Measurements from ENCODE around the gene SECISBP2L. TPM values are rescaled to one million over a fixed set of nuclear protein-coding genes. Genes with fewer than 3 reads are reported as not detected.

The SECISBP2L gene
- total RNA-seq, 1 donor from 2014 or later = 9.7 TPM

- Histone ChIP-seq H3K4me1 (peaks cover 4 to 20% of the 10 kb centered on the region in 2 donors), H3K4me3 (peak within 1 kb of the TSS; percentile 73), H3K27ac (peak within 1 kb of the TSS; percentile 57 to 71), H3K9me3 (no peaks in the 10 kb centered on the region), H3K36me3 (no peaks in the 10 kb centered on the region), H3K27me3 (no peaks in the 10 kb centered on the region)
- DNase-seq (ENCODE audit: low spot score in 2 of 2) = peak in 1 of 2 donors; percentile 77
- intact Hi-C loops (cut with DNase I) = loop anchor here (5.0 kb wide), 2 partner anchors 84 to 86 kb away; partner anchors contain the start of genes EID1 and SECISBP2L
- TF ChIP-seq, protein P1, sequence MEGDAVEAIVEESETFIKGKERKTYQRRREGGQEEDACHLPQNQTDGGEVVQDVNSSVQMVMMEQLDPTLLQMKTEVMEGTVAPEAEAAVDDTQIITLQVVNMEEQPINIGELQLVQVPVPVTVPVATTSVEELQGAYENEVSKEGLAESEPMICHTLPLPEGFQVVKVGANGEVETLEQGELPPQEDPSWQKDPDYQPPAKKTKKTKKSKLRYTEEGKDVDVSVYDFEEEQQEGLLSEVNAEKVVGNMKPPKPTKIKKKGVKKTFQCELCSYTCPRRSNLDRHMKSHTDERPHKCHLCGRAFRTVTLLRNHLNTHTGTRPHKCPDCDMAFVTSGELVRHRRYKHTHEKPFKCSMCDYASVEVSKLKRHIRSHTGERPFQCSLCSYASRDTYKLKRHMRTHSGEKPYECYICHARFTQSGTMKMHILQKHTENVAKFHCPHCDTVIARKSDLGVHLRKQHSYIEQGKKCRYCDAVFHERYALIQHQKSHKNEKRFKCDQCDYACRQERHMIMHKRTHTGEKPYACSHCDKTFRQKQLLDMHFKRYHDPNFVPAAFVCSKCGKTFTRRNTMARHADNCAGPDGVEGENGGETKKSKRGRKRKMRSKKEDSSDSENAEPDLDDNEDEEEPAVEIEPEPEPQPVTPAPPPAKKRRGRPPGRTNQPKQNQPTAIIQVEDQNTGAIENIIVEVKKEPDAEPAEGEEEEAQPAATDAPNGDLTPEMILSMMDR (IDR thresholded peaks at IDR 0.05) = peak in 1 of 3 experiments; percentile 10
These were observed 82.6 kb downstream of the SECISBP2L start, which contains the start of gene SHC4 for GRCh38 chr15:48963524-48964113. Gene SHC4, minus strand, starts transcription at chr15:48963919. Its CDS starts 904 bp downstream, at chr15:48963015.

DNA sequence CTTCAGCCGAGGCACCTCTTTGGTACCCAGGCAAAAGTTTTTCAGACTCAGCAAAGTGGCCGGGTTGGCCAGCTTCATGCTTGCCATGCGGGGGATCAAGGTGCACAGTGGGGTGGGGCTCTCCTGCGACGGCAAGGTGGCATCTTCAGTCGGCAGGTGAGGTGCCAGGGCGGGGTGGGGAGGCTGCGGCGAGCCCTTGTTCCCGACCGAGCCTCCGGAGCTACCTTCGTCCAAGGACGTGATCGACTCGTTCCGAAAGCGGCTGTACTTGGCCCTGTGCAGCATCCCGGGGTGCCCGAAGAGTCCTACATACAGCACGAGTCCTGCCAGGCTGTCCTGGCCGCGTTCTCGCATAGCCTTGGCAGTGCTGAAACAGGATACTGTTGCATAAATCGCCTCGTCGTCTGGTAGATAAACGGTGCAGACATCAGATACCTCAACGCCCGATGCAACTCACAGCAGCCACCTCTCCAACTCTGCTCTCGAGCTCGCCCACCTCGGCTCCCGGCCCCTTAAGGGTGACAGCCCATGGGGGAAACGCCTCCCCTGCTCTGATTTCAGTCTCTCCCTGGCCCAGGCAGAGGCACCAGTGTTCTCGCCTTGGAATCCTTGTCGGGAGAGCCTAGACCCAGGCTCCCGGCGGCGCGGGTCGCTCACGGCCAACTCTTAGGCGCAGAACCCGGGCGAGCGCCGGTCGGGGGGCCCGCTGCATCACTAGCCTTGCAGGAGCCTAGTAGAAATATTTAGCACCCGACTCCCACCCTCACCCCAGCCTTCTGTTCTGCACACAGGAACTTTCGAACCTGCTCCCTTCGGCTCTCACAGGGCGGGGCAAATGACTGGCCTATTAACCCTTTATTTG lies 83.4 kb downstream of the SECISBP2L start:
- Histone ChIP-seq H3K4me3 (peak overlapping the region; percentile 73), H3K27me3 (no peaks in the 10 kb centered on the region), H3K4me1 (peaks cover 4 to 20% of the 10 kb centered on the region in 2 donors), H3K9me3 (no peaks in the 10 kb centered on the region), H3K36me3 (no peaks in the 10 kb centered on the region), H3K27ac (peak overlapping the region; percentile 54 to 56)
- DNase-seq (ENCODE audit: low spot score in 2 of 2) = peak in 1 of 2 donors; percentile 73
- intact Hi-C loops (cut with DNase I) = loop anchor here (5.0 kb wide), 2 partner anchors 84 to 86 kb away; partner anchors contain the start of genes EID1 and SECISBP2L
- TF ChIP-seq, protein P1 (IDR thresholded peaks at IDR 0.05) = peak in 1 of 3 experiments; percentile 25

- TF ChIP-seq, protein P1 (IDR thresholded peaks at IDR 0.05) = no peak
These were observed 90.3 kb downstream of the SECISBP2L start for GRCh38 chr15:48955967-48956366.

DNA sequence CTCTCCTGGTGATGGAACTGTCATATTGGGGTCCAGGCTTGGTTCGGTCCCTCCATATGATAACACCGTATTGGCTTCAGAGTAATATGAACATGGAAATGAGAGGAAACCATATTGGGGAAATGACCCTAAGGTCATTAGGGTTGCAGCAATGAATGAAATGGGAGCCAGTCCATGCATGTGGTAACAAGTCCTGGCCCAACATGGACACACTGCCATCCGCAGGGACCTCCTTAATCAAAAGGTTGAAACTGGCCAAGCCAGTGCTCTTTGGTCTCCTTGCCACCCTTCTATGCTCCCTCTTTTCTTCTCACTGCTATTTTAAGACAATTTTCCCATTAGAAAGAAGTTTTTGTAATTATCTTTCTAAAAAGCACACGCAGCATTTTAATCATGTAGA lies 90.9 kb downstream of the SECISBP2L start:
- no peak for DNase-seq (ENCODE audit: low spot score in 2 of 2)
- TF ChIP-seq, protein P1 (IDR thresholded peaks at IDR 0.05) = no peak
- no peaks in the 10 kb centered on the region for H3K27me3 ChIP-seq
- no peaks in the 10 kb centered on the region for H3K36me3 ChIP-seq
- H3K4me3 ChIP-seq = no peak overlapping the region
- H3K27ac ChIP-seq = peak overlapping the region; percentile 66 to 68
- intact Hi-C loops (cut with DNase I) = no loop called here
- no peaks in the 10 kb centered on the region for H3K9me3 ChIP-seq
- H3K4me1 ChIP-seq = peaks cover 5 to 10% of the 10 kb centered on the region in 2 donors

More at GRCh38 chr15:48955967-48956366, 90.3 kb downstream of the SECISBP2L start:
- no peaks in the 10 kb centered on the region for H3K36me3 ChIP-seq
- H3K4me3 ChIP-seq = no peak overlapping the region
- peak overlapping the region; percentile 25 to 68 for H3K27ac ChIP-seq
- no peaks in the 10 kb centered on the region for H3K27me3 ChIP-seq
- H3K9me3 ChIP-seq = no peaks in the 10 kb centered on the region
- peaks cover 5 to 10% of the 10 kb centered on the region in 2 donors for H3K4me1 ChIP-seq
- DNase-seq (ENCODE audit: low spot score in 2 of 2) = no peak
- intact Hi-C loops (cut with DNase I) = no loop called here

- Histone ChIP-seq H3K27ac (peak overlapping the region; percentile 66 to 68), H3K4me3 (peak overlapping the region in 1 of 2 donors; percentile 3), H3K4me1 (peaks cover 5 to 10% of the 10 kb centered on the region in 2 donors), H3K27me3 (no peaks in the 10 kb centered on the region), H3K36me3 (no peaks in the 10 kb centered on the region), H3K9me3 (no peaks in the 10 kb centered on the region)
- TF ChIP-seq, protein P1 (IDR thresholded peaks at IDR 0.05) = peak in 2 of 3 experiments; percentile 6 to 30
- intact Hi-C loops (cut with DNase I) = no loop called here
- peak in 1 of 2 donors; percentile 74 for DNase-seq (ENCODE audit: low spot score in 2 of 2)
These were observed 91.7 kb downstream of the SECISBP2L start for GRCh38 chr15:48954538-48954937.
